Measurements from ENCODE around the gene ME3.
"Not testable (repeated sequence)": the region's sequence is repeated elsewhere in the genome, so short reads cannot be mapped to it uniquely, and the experiment has no call there.

ME3 gene

GRCh38 chr11:86558841-86559240 lies 113.6 kb downstream of the ME3 start:
- no peak for DNase-seq (ENCODE audit: low spot score)

GRCh38 chr11:86558207-86558606 lies 114.2 kb downstream of the ME3 start:
- no peak for DNase-seq (ENCODE audit: low spot score)

GRCh38 chr11:86555866-86556265 lies 116.5 kb downstream of the ME3 start:
- no peak for DNase-seq (ENCODE audit: low spot score)

- DNase-seq (ENCODE audit: low spot score): no peak
Measured at GRCh38 chr11:86555401-86555800, 117.0 kb downstream of the ME3 start.

GRCh38 chr11:86553265-86553664 lies 119.2 kb downstream of the ME3 start:
- no peak for DNase-seq (ENCODE audit: low spot score)

GRCh38 chr11:86551288-86552092 lies 120.9 kb downstream of the ME3 start:
- no peak for DNase-seq (ENCODE audit: low spot score)

GRCh38 chr11:86550757-86551156 lies 121.7 kb downstream of the ME3 start:
- DNase-seq (ENCODE audit: low spot score): no peak

GRCh38 chr11:86548271-86548917 lies 124.0 kb downstream of the ME3 start:
- no peak for DNase-seq (ENCODE audit: low spot score)

GRCh38 chr11:86547727-86548126 lies 124.7 kb downstream of the ME3 start:
- no peak for DNase-seq (ENCODE audit: low spot score)

GRCh38 chr11:86541299-86541698 lies 131.1 kb downstream of the ME3 start:
- not testable (repeated sequence) for DNase-seq (ENCODE audit: low spot score)

- DNase-seq (ENCODE audit: low spot score): no peak
Measured at GRCh38 chr11:86538223-86538548, 134.2 kb downstream of the ME3 start.

GRCh38 chr11:86537541-86538222 lies 134.7 kb downstream of the ME3 start:
- no peak for DNase-seq (ENCODE audit: low spot score)

GRCh38 chr11:86535773-86536172 lies 136.6 kb downstream of the ME3 start:
- DNase-seq (ENCODE audit: low spot score): no peak

GRCh38 chr11:86524620-86525352 lies 147.6 kb downstream of the ME3 start:
- no peak for DNase-seq (ENCODE audit: low spot score)

- no peak for DNase-seq (ENCODE audit: low spot score)
Measured at GRCh38 chr11:86523738-86524619, 148.4 kb downstream of the ME3 start.

GRCh38 chr11:86522512-86522911 lies 149.9 kb downstream of the ME3 start:
- DNase-seq (ENCODE audit: low spot score): not testable (repeated sequence)

GRCh38 chr11:86519064-86519911 lies 153.1 kb downstream of the ME3 start:
- DNase-seq (ENCODE audit: low spot score): no peak

- no peak for DNase-seq (ENCODE audit: low spot score)
Measured at GRCh38 chr11:86518211-86518610, 154.2 kb downstream of the ME3 start.

- DNase-seq (ENCODE audit: low spot score): no peak
Measured at GRCh38 chr11:86517557-86517956, 154.9 kb downstream of the ME3 start.

GRCh38 chr11:86515297-86516094 lies 156.9 kb downstream of the ME3 start:
- no peak for DNase-seq (ENCODE audit: low spot score)

Data from hematopoietic multipotent progenitor cell treated with erythropoietin and hydrocortisone succinate and interleukin-3 and kit ligand, for 17 days (in vitro differentiated cells).